BLaER1 (cell line): ENCODE data around the gene FRMD4A.

Experiments used
- H3K27ac ChIP-seq: shearing (Covaris generic); formaldehyde crosslinking; 2 replicates; pipeline ENCODE4 v1.8.1; 2022
- H3K27me3 ChIP-seq: shearing (Covaris generic); formaldehyde crosslinking; 2 replicates; pipeline ENCODE4 v1.8.1; 2022
- H3K36me3 ChIP-seq: shearing (Covaris generic); formaldehyde crosslinking; 2 replicates; pipeline ENCODE4 v1.8.1; 2022
- H3K4me1 ChIP-seq: shearing (Covaris generic); formaldehyde crosslinking; 2 replicates; pipeline ENCODE4 v1.8.1; 2022
- H3K4me2 ChIP-seq: shearing (Covaris generic); formaldehyde crosslinking; 2 replicates; pipeline ENCODE4 v1.8.1; 2022
- H3K4me3 ChIP-seq: shearing (Covaris generic); formaldehyde crosslinking; 2 replicates; pipeline ENCODE4 v1.8.1; 2022
- H3K9ac ChIP-seq: shearing (Covaris generic); formaldehyde crosslinking; 2 replicates; pipeline ENCODE4 v1.8.1; 2022
- H3K9me3 ChIP-seq: shearing (Covaris generic); formaldehyde crosslinking; 2 replicates; pipeline ENCODE4 v1.8.1; 2022
- H4K20me1 ChIP-seq: shearing (Covaris generic); formaldehyde crosslinking; 2 replicates; pipeline ENCODE4 v1.8.1; 2022
- Cebpa-rat ChIP-seq: shearing (Covaris generic); IDR thresholded peaks from 2 replicates; pipeline ENCODE4 v1.8.1; 2022

Gene FRMD4A

GRCh38 chr10:13700473-13701144, 630.1 kb downstream of the FRMD4A start:
- no peaks in the 10 kb centered on the region for H3K27me3 ChIP-seq
- H3K27ac ChIP-seq, result no peak overlapping the region
- no peaks in the 10 kb centered on the region for H3K9me3 ChIP-seq
- H3K4me1 ChIP-seq, result peaks cover 17% of the 10 kb centered on the region
- no peak for TF ChIP-seq Cebpa-rat
- H3K4me2 ChIP-seq, result no peak overlapping the region
- H3K36me3 ChIP-seq, result no peaks in the 10 kb centered on the region
- no peak overlapping the region for H3K9ac ChIP-seq
- H4K20me1 ChIP-seq, result no peaks in the 10 kb centered on the region
- no peak overlapping the region for H3K4me3 ChIP-seq

GRCh38 chr10:13699216-13699615, 631.5 kb downstream of the FRMD4A start:
- Histone ChIP-seq H3K4me1 (peaks cover 3% of the 10 kb centered on the region), H3K9me3 (no peaks in the 10 kb centered on the region), H3K9ac (no peak overlapping the region), H3K4me2 (no peak overlapping the region), H3K27ac (no peak overlapping the region), H3K36me3 (no peaks in the 10 kb centered on the region), H3K4me3 (no peak overlapping the region), H3K27me3 (no peaks in the 10 kb centered on the region), H4K20me1 (no peaks in the 10 kb centered on the region)
- TF ChIP-seq Cebpa-rat, result no peak

- Histone ChIP-seq H3K4me3 (no peak overlapping the region), H3K27ac (no peak overlapping the region)
- TF ChIP-seq Cebpa-rat, result no peak
Observed at GRCh38 chr10:13698217-13698616, 632.5 kb downstream of the FRMD4A start.

GRCh38 chr10:13696071-13696470, 634.7 kb downstream of the FRMD4A start:
- H3K9me3 ChIP-seq, result no peaks in the 10 kb centered on the region
- H3K27ac ChIP-seq, result no peak overlapping the region
- H3K9ac ChIP-seq, result no peak overlapping the region
- TF ChIP-seq Cebpa-rat, result no peak
- no peak overlapping the region for H3K4me3 ChIP-seq
- H4K20me1 ChIP-seq, result no peaks in the 10 kb centered on the region
- H3K4me2 ChIP-seq, result no peak overlapping the region
- no peaks in the 10 kb centered on the region for H3K27me3 ChIP-seq
- H3K4me1 ChIP-seq, result peaks cover 11% of the 10 kb centered on the region
- no peaks in the 10 kb centered on the region for H3K36me3 ChIP-seq

More at GRCh38 chr10:13698217-13698616, 632.5 kb downstream of the FRMD4A start:
- Histone ChIP-seq H3K9ac (no peak overlapping the region), H3K9me3 (no peaks in the 10 kb centered on the region), H3K4me2 (no peak overlapping the region), H3K36me3 (no peaks in the 10 kb centered on the region), H3K27me3 (no peaks in the 10 kb centered on the region), H3K4me1 (no peaks in the 10 kb centered on the region), H4K20me1 (no peaks in the 10 kb centered on the region)

GRCh38 chr10:13695588-13695987, 635.1 kb downstream of the FRMD4A start:
- peaks cover 11% of the 10 kb centered on the region for H3K4me1 ChIP-seq
- H4K20me1 ChIP-seq, result no peaks in the 10 kb centered on the region
- no peaks in the 10 kb centered on the region for H3K9me3 ChIP-seq
- H3K27ac ChIP-seq, result no peak overlapping the region
- no peaks in the 10 kb centered on the region for H3K36me3 ChIP-seq
- H3K4me2 ChIP-seq, result no peak overlapping the region
- H3K9ac ChIP-seq, result no peak overlapping the region
- TF ChIP-seq Cebpa-rat, result no peak
- no peak overlapping the region for H3K4me3 ChIP-seq
- H3K27me3 ChIP-seq, result no peaks in the 10 kb centered on the region

GRCh38 chr10:13693783-13694700, 636.7 kb downstream of the FRMD4A start:
- Histone ChIP-seq H4K20me1 (no peaks in the 10 kb centered on the region), H3K9me3 (no peaks in the 10 kb centered on the region), H3K36me3 (no peaks in the 10 kb centered on the region), H3K4me3 (no peak overlapping the region), H3K9ac (no peak overlapping the region), H3K4me1 (peaks cover 11% of the 10 kb centered on the region), H3K27ac (no peak overlapping the region), H3K4me2 (no peak overlapping the region), H3K27me3 (no peaks in the 10 kb centered on the region)
- no peak for TF ChIP-seq Cebpa-rat

GRCh38 chr10:13690281-13690825, 640.4 kb downstream of the FRMD4A start:
- H3K36me3 ChIP-seq, result no peaks in the 10 kb centered on the region
- H3K4me2 ChIP-seq, result no peak overlapping the region
- peaks cover 11% of the 10 kb centered on the region for H3K4me1 ChIP-seq
- no peaks in the 10 kb centered on the region for H3K9me3 ChIP-seq
- no peaks in the 10 kb centered on the region for H3K27me3 ChIP-seq
- no peaks in the 10 kb centered on the region for H4K20me1 ChIP-seq
- no peak overlapping the region for H3K27ac ChIP-seq
- H3K4me3 ChIP-seq, result no peak overlapping the region
- H3K9ac ChIP-seq, result no peak overlapping the region
- no peak for TF ChIP-seq Cebpa-rat

- no peaks in the 10 kb centered on the region for H3K27me3 ChIP-seq
- H3K9ac ChIP-seq, result no peak overlapping the region
- peaks cover 11% of the 10 kb centered on the region; the same call in 1 of the 2 replicates for H3K4me1 ChIP-seq
- no peak overlapping the region for H3K27ac ChIP-seq
- H3K9me3 ChIP-seq, result no peaks in the 10 kb centered on the region
- H3K4me2 ChIP-seq, result no peak overlapping the region
- H3K4me3 ChIP-seq, result no peak overlapping the region
- TF ChIP-seq Cebpa-rat, result no peak
- no peaks in the 10 kb centered on the region for H4K20me1 ChIP-seq
- no peaks in the 10 kb centered on the region for H3K36me3 ChIP-seq
Observed at GRCh38 chr10:13686331-13686752, 644.4 kb downstream of the FRMD4A start.

GRCh38 chr10:13685885-13686284, 644.8 kb downstream of the FRMD4A start:
- H3K4me1 ChIP-seq, result peaks cover 11% of the 10 kb centered on the region; the same call in 1 of the 2 replicates
- no peak overlapping the region for H3K4me3 ChIP-seq
- H3K27me3 ChIP-seq, result no peaks in the 10 kb centered on the region
- TF ChIP-seq Cebpa-rat, result no peak
- H3K9me3 ChIP-seq, result no peaks in the 10 kb centered on the region
- H3K4me2 ChIP-seq, result no peak overlapping the region
- H3K36me3 ChIP-seq, result no peaks in the 10 kb centered on the region
- H3K27ac ChIP-seq, result no peak overlapping the region
- H3K9ac ChIP-seq, result no peak overlapping the region
- H4K20me1 ChIP-seq, result no peaks in the 10 kb centered on the region
